IgD-negative memory B cell (primary cell): Measurements from ENCODE around the gene GFRA4. TPM values are rescaled to one million over a fixed set of nuclear protein-coding genes. Genes with fewer than 3 reads are reported as not detected.

Source experiments
- H3K27ac Mint-ChIP-seq, 3 donors: one replicate each; pipeline ENCODE4 v1.8.0; 2020 to 2022; ENCODE audit warnings: mild to moderate bottlenecking in 3 of 3, mixed read lengths in 3 of 3, moderate library complexity in 1 of 3
- H3K27me3 Mint-ChIP-seq: one replicate; pipeline ENCODE4 v1.8.0; 2021; ENCODE audit warnings: mixed read lengths
- H3K36me3 Mint-ChIP-seq: one replicate; pipeline ENCODE4 v1.8.0; 2020; ENCODE audit warnings: mild to moderate bottlenecking, mixed read lengths
- H3K4me1 Mint-ChIP-seq, 3 donors: one replicate each; pipeline ENCODE4 v1.8.0; 2020 to 2022; ENCODE audit warnings: mixed read lengths in 3 of 3, mild to moderate bottlenecking in 1 of 3
- H3K4me3 Mint-ChIP-seq, 4 donors: one replicate each; pipeline ENCODE4 v1.8.0; 2020 to 2022; ENCODE audit warnings: mild to moderate bottlenecking in 4 of 4, mixed read lengths in 4 of 4, moderate library complexity in 3 of 4
- H3K9me3 Mint-ChIP-seq, 3 donors: one replicate each; pipeline ENCODE4 v1.8.0; 2020 to 2021; ENCODE audit warnings: mixed read lengths in 3 of 3, mild to moderate bottlenecking in 1 of 3
- polyA plus RNA-seq: library from polyadenylated mRNA; unstranded; fragments of 300-500 nt; fragmentation: Illumina TruSeq; gene quantifications from one replicate; pipeline ENCODE4 v1.2.3, GENCODE V29; 2021

Gene GFRA4
- polyA plus RNA-seq, 1 donor from 2014 or later: not detected

DNA sequence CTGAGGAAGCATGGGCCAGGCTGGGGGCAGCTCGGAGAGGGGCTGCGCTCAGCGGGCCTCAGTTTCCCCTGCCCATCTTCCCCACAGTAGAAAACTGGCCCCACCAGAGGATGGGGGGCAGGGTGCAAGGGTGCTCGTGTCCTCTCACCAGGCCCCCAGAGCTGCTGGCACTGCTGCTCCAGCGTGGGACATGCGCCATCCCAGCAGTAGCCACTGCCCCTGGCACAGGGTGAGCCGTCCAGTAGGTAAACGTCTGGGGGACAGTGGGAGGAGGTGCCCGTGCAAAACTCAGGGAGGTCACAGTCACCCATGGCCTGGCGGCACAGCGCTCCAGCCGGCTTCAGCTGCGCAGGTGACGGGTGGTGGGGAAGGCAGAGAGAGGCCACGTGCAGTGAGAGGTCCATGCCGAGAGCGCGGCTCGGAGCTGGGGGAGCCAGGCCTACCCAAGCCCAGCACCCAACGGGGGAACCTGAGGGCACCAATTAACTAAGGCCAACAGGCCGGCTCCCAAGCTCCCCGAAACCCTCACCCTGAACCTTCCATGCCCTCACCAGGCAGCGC, 8.9 kb upstream of the GFRA4 start:
- Mint-ChIP-seq H3K27ac (no peak overlapping the region), H3K27me3 (peaks cover 52% of the 10 kb centered on the region), H3K36me3 (no peaks in the 10 kb centered on the region), H3K9me3 (no peaks in the 10 kb centered on the region), H3K4me1 (peaks cover 0 to 4% (median 4%) of the 10 kb centered on the region in 3 donors), H3K4me3 (no peak overlapping the region)

DNA sequence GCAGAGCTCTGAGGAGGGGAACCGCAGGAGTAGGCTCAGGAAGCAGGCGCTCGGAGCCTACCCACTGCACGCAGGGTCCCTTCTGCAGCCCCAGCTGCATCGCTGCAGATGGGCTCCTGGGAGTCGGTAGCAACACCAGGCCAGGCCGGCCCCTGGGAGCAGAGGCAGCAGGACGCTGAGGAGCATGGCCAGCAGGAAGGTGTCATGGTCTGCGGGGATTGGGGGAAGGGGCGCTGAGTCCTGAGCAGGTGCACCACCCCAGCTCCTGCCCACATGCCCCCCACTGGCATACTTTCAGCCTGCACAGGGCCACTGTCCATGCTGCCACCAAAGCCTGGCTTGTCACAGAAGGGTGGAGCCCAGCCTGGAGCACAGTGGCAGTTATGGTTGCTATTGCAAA, 7.7 kb upstream of the GFRA4 start:
- Mint-ChIP-seq H3K4me1 (peaks cover 0 to 5% (median under 1%) of the 10 kb centered on the region in 3 donors), H3K4me3 (no peak overlapping the region), H3K27me3 (peaks cover 51% of the 10 kb centered on the region), H3K9me3 (no peaks in the 10 kb centered on the region), H3K27ac (no peak overlapping the region), H3K36me3 (no peaks in the 10 kb centered on the region)

DNA sequence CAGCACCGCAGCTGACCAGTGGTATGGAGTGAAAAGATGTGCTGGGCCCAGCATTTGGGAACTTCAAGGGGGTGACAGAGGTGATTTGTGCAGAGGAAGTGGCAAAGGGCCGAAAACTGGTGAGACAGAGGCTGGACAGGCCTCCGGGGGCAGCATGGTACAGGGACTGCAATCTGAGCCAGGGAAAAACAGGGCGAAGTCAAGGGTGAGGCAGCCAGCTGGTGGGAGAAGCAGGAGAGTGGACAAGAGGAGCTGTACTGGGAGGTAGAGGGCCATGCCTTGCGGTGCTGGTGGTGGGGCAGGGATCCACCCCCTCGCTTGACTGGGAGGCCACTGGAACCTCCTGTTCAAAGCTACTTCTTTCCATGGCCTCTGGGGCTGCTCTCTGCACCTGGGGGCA, 7.3 kb upstream of the GFRA4 start:
- peaks cover 49% of the 10 kb centered on the region for H3K27me3 Mint-ChIP-seq
- H3K9me3 Mint-ChIP-seq: no peaks in the 10 kb centered on the region
- no peak overlapping the region for H3K27ac Mint-ChIP-seq

DNA sequence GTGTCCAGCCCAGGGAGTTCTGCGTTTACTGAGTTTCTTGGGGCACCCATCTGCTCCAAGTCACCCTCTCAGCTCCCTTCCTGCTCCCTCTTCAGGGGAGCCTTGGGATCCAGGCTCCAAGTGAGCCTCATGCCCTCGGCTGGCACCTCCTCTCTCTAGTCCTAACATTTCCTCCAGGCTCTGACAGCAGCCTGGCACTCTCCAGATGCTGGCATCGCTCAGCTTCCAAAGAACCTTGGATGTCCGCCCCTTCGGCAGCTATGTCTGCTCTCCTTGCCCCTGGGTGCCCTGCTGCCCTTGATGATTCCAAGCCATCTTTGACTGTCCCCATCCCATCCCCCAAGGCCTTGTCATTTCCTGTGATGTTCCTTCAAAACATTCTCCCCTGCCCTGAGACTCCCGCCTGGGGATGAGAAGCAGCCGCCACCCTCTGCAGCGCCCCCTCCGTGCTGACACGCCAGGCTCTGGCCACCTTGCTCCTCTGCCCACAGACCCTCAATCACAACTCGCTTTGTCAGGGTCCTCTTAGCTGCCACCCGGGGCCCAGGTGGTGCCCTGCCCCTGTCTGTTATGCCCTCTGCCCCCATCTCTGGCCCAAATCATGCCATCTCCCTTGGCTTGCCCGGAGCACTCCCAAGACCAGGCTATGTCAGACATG, 6.6 kb upstream of the GFRA4 start:
- H3K36me3 Mint-ChIP-seq: no peaks in the 10 kb centered on the region
- H3K27me3 Mint-ChIP-seq: peaks cover 45% of the 10 kb centered on the region
- no peak overlapping the region for H3K4me3 Mint-ChIP-seq
- H3K27ac Mint-ChIP-seq: no peak overlapping the region
- H3K9me3 Mint-ChIP-seq: no peaks in the 10 kb centered on the region
- peaks cover 3 to 12% (median 7%) of the 10 kb centered on the region in 3 donors for H3K4me1 Mint-ChIP-seq

More for the DNA sequence above, 7.3 kb upstream of the GFRA4 start:
- peaks cover 0 to 9% (median 3%) of the 10 kb centered on the region in 3 donors for H3K4me1 Mint-ChIP-seq
- no peaks in the 10 kb centered on the region for H3K36me3 Mint-ChIP-seq
- H3K4me3 Mint-ChIP-seq: no peak overlapping the region

DNA sequence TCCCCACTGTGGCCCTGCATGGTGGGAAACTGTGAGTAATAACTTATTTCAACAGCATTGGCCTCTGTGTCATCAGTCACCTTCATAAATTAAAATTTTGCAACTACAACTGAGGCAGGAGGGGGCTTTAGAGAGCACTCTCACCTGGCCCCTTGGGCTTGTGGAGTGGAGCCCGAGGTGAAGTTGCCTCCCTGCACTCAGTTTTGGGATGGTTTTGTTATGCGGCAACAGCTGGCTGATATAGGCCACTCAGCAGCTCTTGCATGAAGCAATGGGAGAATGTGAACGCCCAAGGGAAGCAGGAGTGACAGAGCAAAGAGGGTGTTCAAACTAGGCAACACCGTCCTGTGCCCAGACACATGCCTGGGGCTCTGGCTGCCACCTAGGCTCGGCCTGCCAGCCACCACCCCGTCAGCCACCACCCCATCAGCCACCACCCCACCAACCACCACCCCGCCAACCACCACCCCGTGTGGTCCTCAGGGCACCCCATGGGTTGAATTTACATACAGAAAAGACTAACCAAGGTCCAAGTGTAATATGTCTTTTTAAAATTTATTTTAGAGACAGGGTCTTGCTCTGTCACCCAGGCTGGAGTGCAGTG, 4.3 kb upstream of the GFRA4 start:
- Mint-ChIP-seq H3K36me3 (no peaks in the 10 kb centered on the region), H3K9me3 (no peaks in the 10 kb centered on the region), H3K4me3 (peak overlapping the region in 2 of 4 donors; percentile 31 to 77), H3K27ac (no peak overlapping the region), H3K4me1 (peaks cover 3 to 12% (median 7%) of the 10 kb centered on the region in 3 donors), H3K27me3 (peaks cover 40% of the 10 kb centered on the region)

DNA sequence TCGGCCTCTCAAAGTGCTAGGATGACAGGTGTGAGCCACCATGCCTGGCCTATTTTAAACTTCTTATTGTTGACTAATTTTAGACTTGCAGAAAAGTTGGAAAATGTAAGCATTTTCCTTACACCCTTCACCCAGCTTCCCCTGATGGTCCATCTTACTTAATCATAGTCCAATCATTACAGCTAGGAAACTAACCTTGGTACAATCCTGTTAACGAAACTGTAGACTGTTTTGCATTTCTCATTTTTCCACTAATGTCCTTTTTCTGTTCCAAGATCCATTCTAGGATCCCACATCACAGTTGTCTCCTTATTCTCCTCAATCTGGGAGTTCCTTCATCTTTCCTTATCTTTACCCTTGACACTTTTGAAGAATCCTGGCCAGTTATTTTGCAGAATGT, 659 bp upstream of the GFRA4 start:
- Mint-ChIP-seq H3K4me1 (peaks cover 6 to 18% (median 12%) of the 10 kb centered on the region in 3 donors), H3K9me3 (no peaks in the 10 kb centered on the region), H3K27me3 (peaks cover 29% of the 10 kb centered on the region), H3K4me3 (peak overlapping the region in 1 of 4 donors; percentile 0), H3K27ac (no peak overlapping the region), H3K36me3 (no peaks in the 10 kb centered on the region)

DNA sequence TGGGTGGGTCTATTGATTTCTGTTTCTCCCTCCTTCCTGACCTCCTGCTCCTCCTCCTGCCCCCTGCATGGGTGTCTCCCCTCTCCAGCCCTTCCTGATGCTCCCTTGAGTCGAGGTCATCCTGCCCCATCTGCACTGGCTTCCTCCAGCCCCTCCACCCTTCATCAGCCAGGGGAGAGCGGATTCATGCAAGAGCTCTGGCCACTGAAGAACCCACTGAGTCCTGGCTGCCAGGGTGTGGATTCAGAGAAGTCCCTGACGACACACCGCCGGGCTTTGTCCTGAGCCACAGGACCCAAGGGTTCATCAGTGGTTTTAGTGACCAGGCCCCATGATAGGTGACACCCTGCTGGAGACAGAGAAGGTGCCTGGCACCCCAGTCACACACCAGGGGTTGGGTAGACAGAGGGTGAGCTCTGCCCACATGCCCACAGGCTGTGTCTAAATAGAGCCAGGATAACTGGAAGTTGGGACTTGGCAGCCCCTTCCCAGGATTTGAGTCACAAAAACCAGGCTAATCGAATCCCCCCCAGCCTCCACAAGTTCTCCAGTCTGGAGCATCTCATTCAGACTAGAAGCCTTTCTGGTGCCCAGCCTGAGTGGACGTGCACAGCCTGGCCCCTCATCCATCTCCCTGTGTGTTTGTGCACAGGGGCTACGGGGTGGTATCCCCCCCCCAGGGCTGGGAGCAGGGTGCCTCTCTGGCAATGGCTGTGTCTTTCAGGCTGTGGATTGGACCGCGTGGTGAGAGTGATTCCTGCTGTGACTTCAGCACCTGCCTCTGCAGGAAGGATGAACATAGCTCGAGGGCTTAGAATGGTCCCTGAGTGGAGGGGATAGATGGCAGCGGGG, 1.2 kb downstream of the GFRA4 start:
- Mint-ChIP-seq H3K4me3 (no peak overlapping the region), H3K27ac (no peak overlapping the region), H3K9me3 (no peaks in the 10 kb centered on the region), H3K36me3 (no peaks in the 10 kb centered on the region), H3K27me3 (peaks cover 30% of the 10 kb centered on the region), H3K4me1 (peaks cover 10 to 18% (median 15%) of the 10 kb centered on the region in 3 donors)

DNA sequence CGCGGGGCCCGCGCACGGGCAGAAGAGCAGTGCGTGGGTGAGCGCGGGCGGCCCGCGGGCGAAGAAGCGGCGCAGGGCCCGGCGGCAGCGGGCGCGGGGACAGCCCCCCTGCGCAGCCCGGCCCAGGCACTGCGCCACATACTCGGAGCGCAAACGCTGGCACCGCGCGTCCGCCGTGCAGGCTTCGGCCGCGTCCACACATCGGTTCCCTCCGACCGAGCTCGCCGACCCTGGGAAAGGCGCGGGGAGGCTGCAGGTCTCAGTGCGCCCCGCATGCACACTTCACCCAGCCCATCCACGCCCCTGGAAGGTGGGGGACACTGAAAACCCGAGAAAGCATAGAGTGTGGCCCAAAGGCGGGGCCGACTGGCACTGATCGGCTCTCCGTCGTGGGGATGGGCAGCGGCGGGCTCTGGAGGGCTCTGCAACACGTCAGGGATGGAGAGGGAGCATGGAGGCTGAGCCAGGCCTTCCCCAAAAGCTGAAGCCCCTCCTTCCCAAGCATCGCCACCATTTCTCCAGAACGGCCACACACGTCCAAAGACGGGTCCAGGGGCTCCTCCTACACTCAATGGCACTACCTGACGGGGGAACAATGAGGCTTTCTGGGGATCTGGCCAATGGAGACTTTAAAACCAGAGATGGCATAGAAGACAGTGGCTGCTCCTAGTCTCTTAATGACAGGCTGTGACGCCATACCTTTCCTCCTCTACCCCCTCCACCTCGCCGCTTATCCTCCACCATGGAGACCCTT, 2.0 kb downstream of the GFRA4 start:
- Mint-ChIP-seq H3K27ac (no peak overlapping the region), H3K9me3 (no peaks in the 10 kb centered on the region), H3K4me1 (peaks cover 10 to 18% (median 15%) of the 10 kb centered on the region in 3 donors), H3K36me3 (no peaks in the 10 kb centered on the region), H3K27me3 (peaks cover 29% of the 10 kb centered on the region), H3K4me3 (no peak overlapping the region)

DNA sequence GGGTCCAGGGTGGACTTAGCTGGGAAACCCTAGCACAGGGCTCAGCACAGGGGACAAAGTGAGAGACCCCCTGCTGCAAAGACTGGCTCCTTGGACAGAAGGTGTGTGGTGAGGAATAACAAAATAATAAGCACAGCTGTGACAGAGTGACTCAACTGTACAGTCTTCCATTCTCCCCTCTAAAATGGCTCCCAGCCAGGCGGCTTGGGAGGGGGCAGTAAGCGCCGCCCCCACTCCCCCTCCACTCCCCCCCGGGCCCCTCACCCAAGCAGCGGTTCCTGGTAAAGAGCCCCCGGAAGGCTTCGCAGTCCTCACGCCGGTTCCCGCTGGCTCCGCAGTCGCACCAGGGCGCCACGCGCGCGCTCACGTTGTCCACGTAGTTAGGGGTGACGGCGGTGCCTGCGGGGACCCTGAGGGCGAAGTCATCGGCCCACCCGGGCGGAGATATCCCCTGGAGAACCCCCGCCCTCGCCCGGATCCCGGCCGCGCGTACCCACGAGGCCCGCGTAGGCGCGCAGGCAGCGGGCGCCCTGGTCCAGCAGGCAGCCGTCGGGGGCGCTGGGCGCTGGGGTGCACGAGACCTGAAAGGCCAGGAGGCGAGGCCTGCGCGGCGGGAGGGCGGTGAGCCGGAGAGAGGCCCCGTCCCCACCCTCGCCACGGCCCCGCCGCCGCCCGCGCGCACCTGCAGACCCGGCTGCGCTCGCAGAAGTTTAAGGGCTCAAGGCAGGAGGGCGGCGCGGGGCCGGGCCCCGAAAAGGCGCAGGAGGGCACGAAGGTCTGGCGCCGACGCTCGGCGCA, 2.7 kb downstream of the GFRA4 start:
- Mint-ChIP-seq H3K9me3 (no peaks in the 10 kb centered on the region), H3K27me3 (peaks cover 29% of the 10 kb centered on the region), H3K4me3 (peak overlapping the region in 1 of 4 donors; percentile 23), H3K36me3 (no peaks in the 10 kb centered on the region), H3K4me1 (peaks cover 10 to 13% (median 12%) of the 10 kb centered on the region in 3 donors), H3K27ac (no peak overlapping the region)

DNA sequence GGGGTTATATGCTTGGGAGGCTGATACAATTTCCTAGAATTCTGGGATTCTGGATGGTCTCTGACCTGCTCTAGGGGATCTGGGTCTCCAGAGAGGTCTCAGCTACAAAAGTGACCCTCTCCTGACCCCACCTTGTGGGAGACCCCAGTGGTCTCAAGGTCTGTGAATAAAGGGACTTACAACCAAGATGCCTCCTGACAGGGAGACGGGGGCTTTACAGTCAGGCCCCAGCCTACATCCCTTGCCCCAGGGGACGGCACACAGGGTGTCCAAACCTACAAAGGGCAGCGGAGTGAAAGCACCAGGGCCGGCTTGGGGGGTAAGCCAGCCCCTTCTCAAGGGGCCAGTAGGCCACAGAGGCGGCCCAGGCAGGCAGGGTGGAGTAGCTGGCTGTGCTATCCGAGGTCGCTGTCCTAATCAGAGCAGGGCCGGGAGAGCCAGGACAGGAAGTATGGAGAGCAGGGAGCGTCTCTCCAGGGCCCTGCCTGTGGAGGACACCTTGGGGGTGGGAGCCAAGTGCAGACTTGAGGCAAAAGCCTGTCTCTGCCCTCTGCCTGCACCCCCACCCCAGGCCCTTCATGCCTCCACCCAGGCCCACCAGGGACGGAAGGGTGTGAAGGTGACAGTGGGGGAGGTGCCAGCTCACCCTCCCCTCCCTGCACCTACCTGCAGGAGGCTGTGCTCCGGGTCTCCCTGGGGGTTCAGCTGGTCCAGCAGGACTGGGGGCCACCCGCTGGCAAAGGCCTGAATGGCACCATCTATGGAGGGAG, 3.5 kb downstream of the GFRA4 start:
- Mint-ChIP-seq H3K4me3 (peak overlapping the region in 1 of 4 donors; percentile 23), H3K9me3 (no peaks in the 10 kb centered on the region), H3K36me3 (no peaks in the 10 kb centered on the region), H3K4me1 (peaks cover 6 to 9% (median 8%) of the 10 kb centered on the region in 3 donors), H3K27me3 (peaks cover 29% of the 10 kb centered on the region), H3K27ac (no peak overlapping the region)

DNA sequence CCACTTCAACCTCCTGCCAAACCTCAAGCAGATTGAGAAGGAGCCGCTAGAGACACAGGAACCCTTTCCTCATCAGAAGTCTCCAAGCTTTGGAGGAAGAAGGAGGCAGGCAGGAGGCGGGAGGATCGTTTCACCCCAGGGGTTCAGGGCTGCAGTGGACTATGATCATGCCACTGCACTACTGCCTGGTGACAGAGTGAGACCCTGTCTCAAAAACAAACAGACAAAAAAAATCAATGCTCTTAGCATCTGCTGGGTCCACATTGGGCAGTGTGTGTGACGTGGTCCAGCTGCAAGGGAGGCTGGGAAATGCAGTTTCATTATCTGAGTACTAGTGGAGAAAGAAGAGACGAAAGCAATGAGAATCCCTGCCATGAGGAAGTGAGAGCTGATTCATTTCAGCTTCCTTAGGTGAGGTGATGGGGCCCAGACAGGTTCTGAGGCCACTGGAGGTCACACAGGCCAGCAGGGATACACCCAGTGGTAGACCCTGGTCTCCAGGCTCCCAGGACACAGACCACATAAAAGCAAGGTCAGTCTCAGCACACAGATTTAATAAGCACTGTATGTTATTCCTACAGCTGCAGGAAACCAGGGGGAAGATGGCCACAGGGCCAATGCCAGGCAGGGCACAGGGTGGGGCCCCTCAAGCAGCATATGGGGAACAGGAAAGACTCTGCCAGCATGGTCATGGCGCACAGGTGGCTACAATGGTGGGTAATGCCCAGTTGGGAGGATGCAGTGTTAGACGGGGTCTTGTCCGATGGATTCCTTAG, 4.3 kb downstream of the GFRA4 start:
- Mint-ChIP-seq H3K27ac (peak overlapping the region in 1 of 3 donors; percentile 43), H3K27me3 (peaks cover 29% of the 10 kb centered on the region), H3K9me3 (peaks cover 0 to under 1% (median 0%) of the 10 kb centered on the region in 3 donors), H3K4me1 (peaks cover 6 to 8% (median 8%) of the 10 kb centered on the region in 3 donors), H3K4me3 (peak overlapping the region in 2 of 4 donors; percentile 57 to 76), H3K36me3 (no peaks in the 10 kb centered on the region)

DNA sequence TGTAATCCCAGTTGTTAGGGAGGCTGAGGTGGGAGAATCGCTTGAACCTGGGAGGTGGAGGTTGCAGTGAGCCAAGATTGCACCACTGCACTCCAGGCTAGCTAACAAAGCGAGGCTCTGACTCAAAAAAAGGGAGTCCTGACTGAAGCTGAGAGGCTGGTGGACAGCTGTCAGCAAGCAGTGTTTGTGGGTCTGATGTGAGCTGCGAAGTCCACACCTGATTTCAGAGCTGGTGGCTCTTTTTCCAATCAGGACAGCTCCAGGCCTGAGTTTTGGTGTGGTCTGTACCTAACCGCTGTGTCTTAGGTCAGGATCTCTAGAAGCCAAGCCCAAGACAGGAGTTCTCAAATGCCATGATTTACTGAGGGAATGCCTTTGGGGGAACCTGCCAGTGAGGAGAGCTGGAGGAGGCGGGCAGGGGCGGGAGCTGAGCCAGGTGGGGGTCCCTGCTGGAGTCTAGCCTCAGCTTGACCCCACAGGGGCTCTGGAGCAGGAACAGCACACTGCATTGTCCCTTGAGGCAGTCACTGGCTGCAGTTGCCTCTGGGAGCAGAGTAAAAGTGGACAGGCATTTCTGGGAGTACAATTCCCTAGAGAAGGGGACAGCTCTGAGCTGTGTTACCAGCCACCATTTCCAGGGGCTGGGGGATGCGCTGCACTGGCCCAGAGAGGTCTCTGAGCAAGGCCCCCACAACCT, 5.0 kb downstream of the GFRA4 start:
- H3K4me3 Mint-ChIP-seq: peak overlapping the region in 1 of 4 donors; percentile 57
- peaks cover 0 to 7% (median 0%) of the 10 kb centered on the region in 3 donors for H3K9me3 Mint-ChIP-seq
- peaks cover 26% of the 10 kb centered on the region for H3K27me3 Mint-ChIP-seq
- peaks cover 6 to 8% (median 8%) of the 10 kb centered on the region in 3 donors for H3K4me1 Mint-ChIP-seq
- no peaks in the 10 kb centered on the region for H3K36me3 Mint-ChIP-seq
- peak overlapping the region in 1 of 3 donors; percentile 43 for H3K27ac Mint-ChIP-seq
